GM13976 (cell line): ENCODE data around the gene MAPKAPK5.
"Not testable (repeated sequence)": the region's sequence is repeated elsewhere in the genome, so short reads cannot be mapped to it uniquely, and the experiment has no call there.

Experiments
- DNase-seq: peaks from one replicate; pipeline ENCODE4 v3.0.0; 2012; ENCODE audit warnings: low spot score
- CTCF ChIP-seq: IDR thresholded peaks from 2 replicates; pipeline ENCODE4 v1.5.1; 2012; ENCODE audit warnings: borderline replicate concordance, mild to moderate bottlenecking; ENCODE audit not compliant: insufficient read depth; ENCODE audit errors: extremely low read depth, missing control alignments, control extremely low read depth
- in situ Hi-C: fragments of 300-500 bp; cut with MboI; formaldehyde crosslinking; loops from one replicate; pipeline ENCODE4 v1.12.0; 2022; ENCODE audit warnings: low sequenced_read_pairs, mixed read lengths, inconsistent platforms; ENCODE audit not compliant: unreplicated experiment

The MAPKAPK5 gene

DNA sequence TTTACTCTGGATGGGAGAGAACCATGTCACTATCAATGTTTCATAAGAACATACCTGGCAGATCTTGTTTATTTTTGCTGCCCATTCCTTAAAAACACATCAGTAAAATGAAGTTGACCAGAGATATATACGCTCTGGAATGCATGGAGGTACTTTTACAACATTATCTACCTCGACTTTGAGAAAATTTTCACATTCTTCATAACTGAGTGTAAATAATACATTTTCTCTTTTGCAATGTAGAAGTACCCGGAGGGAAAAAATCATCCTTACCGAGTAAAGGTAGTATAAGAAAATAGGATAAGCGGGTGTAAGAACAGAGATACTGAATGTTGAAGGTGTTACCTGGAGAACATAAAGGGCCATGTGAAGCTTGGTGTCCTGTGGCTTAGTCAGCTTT, 90.2 kb downstream of the MAPKAPK5 start:
- no peak for TF ChIP-seq CTCF
- in situ Hi-C loops: loop anchor here (25.0 kb wide), 1 partner anchor 455 kb away; the partner anchor contains the start of gene HECTD4
- no peak for DNase-seq

DNA sequence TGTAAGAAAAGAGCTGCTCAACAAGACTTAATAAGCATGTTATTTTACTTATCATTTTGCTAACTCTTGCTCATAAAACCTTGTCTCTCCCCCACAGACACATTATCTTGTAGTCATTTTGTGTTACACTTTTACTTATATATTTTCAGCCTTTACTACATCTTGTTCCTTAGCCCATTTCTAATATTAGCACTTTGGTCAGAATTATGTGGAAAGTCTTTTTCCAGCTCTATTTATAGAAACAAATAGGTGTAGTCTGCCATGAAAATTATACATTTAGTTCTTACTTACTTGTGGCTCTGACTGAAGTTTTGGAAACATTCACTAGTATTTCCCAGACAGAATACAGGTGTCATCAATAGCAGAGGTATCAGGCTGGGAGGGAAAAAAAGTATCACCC, 94.8 kb downstream of the MAPKAPK5 start:
- DNase-seq: no peak
- no peak for TF ChIP-seq CTCF
- in situ Hi-C loops: loop anchor here (25.0 kb wide), 1 partner anchor 450 kb away; the partner anchor contains the start of gene HECTD4

DNA sequence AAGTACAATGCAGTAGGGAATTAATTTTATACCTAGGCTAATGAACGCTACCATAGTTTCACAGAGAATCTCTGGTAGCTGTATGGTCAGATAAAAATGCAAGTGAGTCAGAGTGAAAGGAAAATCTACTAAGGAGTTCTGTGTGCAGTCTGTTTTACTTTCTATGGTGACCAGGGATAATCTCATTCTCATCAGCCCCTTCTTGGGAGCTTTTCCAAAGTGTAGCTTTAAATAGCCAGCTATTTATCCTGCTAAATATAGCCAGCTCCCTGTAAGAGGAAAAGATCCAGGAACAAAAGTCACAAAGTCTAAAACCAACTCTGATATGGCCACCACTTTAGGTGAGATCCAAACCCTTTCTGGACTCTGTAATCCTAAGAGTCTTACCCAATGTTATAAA, 95.4 kb downstream of the MAPKAPK5 start:
- no peak for TF ChIP-seq CTCF
- in situ Hi-C loops: loop anchor here (25.0 kb wide), 1 partner anchor 450 kb away; the partner anchor contains the start of gene HECTD4
- no peak for DNase-seq

DNA sequence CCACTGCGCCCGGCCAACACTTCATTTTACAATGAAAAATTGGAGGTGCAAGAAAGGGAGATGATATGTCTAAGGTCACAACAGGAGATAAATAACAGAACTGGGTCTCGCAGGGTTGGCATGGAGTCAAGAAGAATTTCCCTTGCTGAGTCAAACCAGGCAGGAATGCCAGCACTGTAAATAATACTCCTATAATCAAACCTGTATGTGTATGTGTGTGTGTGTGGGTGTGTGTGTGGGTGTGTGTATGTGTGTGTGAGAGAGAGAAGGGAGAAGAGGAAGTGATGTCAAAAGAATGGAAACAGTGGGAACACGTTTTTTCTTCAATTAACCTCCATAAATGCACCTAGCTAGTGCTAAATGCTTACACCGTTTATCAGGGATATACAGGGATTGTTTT, 100.5 kb downstream of the MAPKAPK5 start:
- in situ Hi-C loops: loop anchor here (25.0 kb wide), 1 partner anchor 445 kb away; the partner anchor contains the start of gene HECTD4
- no peak for TF ChIP-seq CTCF
- no peak for DNase-seq

GRCh38 chr12:111943929-111944328, 101.9 kb downstream of the MAPKAPK5 start:
- no peak for DNase-seq
- in situ Hi-C loops: loop anchor here (25.0 kb wide), 1 partner anchor 443 kb away; the partner anchor contains the start of gene HECTD4
- no peak for TF ChIP-seq CTCF

GRCh38 chr12:111950961-111951676, 109.1 kb downstream of the MAPKAPK5 start:
- in situ Hi-C loops, DNase-seq: not testable (repeated sequence)
